SKM-1 treated with dmso at 0.1 percent for 144 hours (cell line): ENCODE data around the gene ENPP1.

Experiments
- DNase-seq: peaks from one replicate; lab custom pipeline; 2025; ENCODE audit not compliant: unreplicated experiment; lab: John Stamatoyannopoulos, UW

ENPP1 gene

GRCh38 chr6:131784561-131784960, 23.3 kb upstream of the ENPP1 start:
- DNase-seq: no peak

- DNase-seq: no peak
Measured at GRCh38 chr6:131787079-131787478, 20.7 kb upstream of the ENPP1 start.

DNA sequence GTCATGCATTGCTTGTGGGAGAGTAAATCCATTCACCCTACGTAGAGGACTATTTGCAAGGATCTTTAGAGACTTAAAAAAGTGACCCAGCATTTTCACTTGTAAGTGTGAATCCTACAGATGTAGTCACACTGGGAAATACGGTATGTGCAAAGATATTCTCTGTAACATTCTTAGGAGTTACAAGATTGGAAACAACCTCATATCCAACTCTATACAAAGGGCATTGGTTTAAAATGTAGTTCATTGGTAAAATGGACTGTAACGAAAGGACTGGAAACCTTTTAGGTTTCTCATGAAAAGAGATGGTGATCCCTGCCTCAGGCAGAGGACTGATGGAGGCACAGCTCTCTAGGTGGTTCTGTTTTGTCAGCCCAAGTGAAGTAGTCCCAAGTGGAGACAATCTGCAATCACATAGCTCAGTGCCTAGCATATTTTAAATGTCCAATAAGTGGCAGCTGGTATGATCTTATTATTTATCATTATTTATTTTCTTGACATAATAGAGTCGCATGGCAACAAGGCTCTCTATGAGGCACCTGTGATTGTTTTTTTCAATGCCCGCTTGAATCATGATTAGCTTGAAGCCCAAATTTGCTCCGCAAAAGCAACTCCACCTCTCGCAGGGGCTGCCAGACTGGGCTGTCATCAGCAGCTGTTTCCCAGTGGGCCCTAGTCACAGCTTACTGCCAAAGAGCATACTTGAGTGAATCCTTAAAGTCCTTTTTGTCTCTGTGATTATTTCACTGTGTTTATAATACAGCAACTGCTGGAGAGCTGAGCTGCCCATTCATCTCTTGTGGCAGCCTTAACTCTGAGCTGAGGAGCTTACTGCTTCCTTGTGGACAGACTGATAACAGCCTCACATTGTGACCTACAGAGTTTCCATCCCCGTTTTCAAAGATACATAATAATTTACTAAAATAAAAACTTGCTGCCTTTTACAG, 19.8 kb upstream of the ENPP1 start:
- DNase-seq: no peak

GRCh38 chr6:131789219-131789618, 18.6 kb upstream of the ENPP1 start:
- DNase-seq: no peak

DNA sequence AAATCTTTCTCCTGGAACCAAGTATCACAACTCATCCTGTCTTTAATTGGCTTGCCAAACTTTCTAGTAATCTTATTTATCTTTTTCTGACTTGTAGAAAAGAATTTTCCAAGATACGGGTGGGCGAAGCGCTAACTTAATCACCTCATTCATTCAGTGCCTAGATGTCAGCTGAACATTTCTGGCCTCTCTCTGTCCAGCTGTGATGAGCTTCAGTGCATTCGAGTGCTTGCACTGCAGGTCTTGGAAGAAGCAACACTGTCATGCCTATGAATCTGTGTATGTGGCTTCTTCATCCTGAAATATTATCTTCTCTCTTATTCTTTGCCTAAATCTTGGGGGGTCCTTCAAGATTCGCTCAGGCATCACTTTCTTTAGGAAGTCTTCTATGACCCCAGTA, 16.3 kb upstream of the ENPP1 start:
- DNase-seq: no peak

- no peak for DNase-seq
Measured at GRCh38 chr6:131792091-131792496, 15.7 kb upstream of the ENPP1 start.

DNA sequence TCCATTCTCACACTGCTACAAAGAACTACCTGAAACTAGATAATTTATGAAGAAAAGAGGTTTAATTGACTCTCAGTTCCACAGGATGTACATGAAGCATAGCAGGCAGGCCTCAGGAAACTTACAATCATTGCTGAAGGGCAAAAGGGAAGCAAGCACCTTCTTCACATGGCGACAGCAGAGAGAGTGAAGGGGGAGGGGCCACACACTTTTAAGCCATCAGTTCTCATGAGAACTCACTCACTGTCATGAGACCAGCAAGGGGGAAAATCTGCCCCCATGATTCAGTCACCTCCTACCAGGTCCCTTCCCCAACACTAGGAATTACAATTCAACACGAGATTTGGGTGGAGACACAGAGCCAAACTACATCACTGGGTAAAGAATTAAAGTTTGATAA, 12.5 kb upstream of the ENPP1 start:
- DNase-seq: no peak

- no peak for DNase-seq
Measured at GRCh38 chr6:131802347-131802746, 5.5 kb upstream of the ENPP1 start.

GRCh38 chr6:131803007-131803769, 4.6 kb upstream of the ENPP1 start:
- no peak for DNase-seq

DNA sequence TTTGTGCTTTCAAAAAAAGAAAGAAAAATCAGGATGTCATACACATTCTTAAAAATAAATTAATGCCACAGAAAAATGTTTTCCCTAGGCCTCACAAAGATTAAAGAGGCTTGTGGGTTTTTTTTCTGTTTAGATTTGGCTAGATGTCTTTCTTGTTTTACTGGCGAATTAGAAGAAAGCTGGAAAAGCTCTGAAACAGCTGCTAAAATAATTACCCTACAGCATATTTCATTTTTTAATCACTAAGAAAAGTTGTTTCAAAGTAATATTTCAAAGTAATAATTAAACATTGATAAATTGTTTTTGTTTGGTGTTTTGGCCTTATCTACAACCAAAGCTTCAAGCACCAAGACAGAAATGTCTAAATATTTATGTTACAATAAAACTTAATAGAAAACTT, 3.7 kb upstream of the ENPP1 start:
- DNase-seq: no peak

GRCh38 chr6:131807321-131807643, 538 bp upstream of the ENPP1 start:
- no peak for DNase-seq

GRCh38 chr6:131808460-131809269, 845 bp downstream of the ENPP1 start:
- DNase-seq: no peak

DNA sequence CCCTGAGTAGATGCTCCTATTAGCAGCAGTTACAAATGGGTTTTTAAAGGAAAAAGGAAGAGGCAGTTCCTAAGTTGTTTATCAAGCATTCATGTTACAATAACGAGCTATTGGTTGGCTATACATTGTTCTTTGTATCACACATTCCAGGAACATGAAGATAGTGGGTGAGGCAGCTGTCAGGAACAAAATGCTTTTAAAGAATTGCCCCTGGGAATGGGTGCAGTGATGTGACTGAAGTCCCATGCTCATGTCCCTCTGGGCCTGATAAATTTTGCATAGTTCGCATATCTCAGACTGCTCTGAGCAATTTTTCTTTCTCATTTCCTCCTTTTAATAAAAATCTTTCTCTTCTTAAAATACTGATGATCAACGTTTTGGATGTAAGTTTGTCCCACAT, 3.7 kb downstream of the ENPP1 start:
- no peak for DNase-seq

GRCh38 chr6:131813991-131814390, 6.2 kb downstream of the ENPP1 start:
- no peak for DNase-seq

GRCh38 chr6:131816869-131817268, 9.0 kb downstream of the ENPP1 start:
- no peak for DNase-seq

DNA sequence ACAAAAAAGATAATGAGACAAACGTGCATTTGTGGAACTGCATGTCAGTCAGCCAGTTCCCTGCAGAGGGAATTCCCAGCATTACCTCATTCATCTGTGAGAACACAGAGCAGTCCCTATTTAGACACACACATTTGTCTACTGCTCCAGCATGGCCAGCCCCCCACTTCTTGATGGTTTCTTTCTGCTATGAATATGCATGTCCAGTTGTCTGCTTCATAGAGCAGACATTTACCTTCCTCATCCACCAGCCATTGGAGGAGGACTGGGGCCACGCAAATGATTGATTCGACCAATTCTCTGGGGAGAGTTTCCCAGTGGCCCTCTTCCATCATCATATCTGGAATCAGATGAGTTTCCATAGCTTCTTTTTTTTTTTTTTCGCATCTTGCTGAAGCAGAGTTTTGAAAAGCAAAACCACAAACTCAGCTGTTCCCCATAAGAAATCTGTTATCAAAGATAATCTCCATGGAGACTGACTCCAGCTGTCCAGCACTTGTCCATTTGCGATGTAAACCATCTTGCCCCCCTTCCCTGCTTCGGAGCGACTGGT, 11.8 kb downstream of the ENPP1 start:
- DNase-seq: no peak

GRCh38 chr6:131821010-131821807, 13.4 kb downstream of the ENPP1 start:
- DNase-seq: no peak

DNA sequence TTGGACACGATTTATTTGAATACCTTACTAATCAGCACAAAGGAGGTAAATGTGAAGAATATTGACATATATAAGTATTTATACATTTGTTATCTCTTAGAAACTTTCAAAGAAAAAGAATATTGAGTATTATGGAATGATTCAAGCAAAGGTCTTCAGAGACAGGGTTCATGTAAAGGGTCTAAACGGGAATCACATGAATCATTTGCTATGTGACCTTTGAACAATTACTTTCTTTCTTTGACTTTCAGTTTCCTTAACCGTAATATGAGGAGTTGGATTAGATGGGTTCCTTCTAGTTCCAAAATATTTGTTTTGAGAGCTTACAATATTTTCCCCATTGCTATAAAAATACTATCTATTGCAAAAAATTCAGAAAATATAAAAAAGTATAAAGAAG, 14.3 kb downstream of the ENPP1 start:
- no peak for DNase-seq

DNA sequence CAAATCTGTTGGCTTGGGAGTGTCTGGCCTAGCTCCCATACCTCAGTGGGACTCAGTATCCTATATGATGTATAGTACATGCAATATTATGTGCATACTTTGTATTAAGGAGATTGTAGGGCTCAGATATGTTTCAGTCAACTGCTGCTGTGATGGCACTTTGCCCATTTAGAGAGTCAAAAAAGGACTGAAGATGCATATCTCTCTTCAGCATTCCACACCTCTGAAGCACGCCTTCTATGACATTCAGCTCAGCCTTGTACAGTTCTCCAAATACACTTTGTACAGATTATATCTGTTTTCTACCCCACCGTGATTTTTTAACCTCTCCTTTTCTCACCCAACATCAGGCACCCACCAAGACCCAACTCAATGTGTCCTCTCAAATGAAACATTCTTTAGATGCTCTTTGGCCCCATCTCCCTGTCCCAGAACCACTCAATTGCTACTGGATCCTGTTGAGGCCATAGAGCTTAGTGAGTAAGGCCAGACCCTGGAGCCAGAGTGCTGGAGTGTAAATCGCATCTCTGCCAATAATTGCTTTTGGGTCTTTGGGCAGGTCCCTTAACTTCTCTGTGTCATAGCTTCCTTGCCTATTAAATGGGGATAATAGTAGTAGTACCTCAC, 15.6 kb downstream of the ENPP1 start:
- DNase-seq: no peak

DNA sequence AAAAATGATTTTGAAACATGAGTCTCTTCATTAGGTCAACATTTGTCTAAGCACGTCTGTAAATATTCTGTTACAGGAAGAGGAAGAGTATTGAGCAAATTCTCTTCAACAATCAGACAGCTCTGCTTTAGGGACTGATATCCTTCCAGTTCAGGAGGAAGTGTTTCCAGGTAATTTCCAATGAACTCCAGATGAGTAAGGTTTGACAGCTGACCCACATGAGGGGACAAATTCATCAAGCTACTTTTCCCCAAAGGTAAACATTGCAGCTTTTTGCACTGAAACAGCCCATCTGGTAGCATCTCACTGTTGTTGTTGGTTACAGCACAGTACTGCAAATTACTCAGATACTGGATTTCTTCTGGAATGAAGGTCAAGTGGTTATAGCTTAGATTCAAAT, 18.1 kb downstream of the ENPP1 start:
- DNase-seq: no peak
